ENCODE results near the gene SAMSN1.

DNA sequence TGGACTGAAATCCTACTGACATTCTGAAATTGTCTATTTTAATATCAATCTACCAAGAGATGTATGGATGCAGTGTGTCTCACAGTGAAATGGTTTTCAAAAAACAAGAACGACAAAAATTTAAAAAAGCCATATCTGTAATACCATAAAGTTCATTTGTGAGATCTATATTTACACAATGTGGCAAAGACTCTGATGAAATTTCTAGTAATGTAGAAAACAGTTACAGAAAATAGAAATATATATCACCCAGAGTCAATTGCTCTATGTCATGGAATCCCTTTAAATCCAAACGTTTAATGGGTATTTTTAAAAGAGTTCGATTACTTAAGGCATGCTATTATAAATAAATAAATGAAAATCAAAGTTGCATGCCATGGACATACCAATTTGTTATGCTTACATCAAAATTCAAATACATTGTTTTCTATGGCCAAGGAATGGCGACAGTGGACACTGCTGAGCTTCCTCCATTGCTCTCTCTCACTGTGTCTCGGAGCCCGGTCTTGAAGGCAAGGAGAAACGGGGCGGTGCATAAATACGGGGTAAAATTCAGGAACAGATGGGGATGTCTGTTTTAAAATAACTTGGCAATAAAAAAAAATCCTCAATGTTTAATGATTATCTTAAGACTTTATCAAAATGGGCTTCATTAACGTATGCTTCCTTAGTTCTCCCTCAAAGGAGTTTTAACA lies 37.0 kb upstream of the SAMSN1 start:
- TF ChIP-seq, protein P1, sequence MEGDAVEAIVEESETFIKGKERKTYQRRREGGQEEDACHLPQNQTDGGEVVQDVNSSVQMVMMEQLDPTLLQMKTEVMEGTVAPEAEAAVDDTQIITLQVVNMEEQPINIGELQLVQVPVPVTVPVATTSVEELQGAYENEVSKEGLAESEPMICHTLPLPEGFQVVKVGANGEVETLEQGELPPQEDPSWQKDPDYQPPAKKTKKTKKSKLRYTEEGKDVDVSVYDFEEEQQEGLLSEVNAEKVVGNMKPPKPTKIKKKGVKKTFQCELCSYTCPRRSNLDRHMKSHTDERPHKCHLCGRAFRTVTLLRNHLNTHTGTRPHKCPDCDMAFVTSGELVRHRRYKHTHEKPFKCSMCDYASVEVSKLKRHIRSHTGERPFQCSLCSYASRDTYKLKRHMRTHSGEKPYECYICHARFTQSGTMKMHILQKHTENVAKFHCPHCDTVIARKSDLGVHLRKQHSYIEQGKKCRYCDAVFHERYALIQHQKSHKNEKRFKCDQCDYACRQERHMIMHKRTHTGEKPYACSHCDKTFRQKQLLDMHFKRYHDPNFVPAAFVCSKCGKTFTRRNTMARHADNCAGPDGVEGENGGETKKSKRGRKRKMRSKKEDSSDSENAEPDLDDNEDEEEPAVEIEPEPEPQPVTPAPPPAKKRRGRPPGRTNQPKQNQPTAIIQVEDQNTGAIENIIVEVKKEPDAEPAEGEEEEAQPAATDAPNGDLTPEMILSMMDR (IDR thresholded peaks at IDR 0.05): no peak
- no peak for TF ChIP-seq POLR2A (IDR thresholded peaks at IDR 0.05)

Data from uterus (tissue), 2 donors.